NCI-H446 (cell line): ENCODE data around the gene SCN4A.
"Not testable (repeated sequence)": the region's sequence is repeated elsewhere in the genome, so short reads cannot be mapped to it uniquely, and the experiment has no call there.

ENCODE experiments used
- DNase-seq, 2 experiments: peaks; one replicate each; lab custom pipeline; 2025; lab: John Stamatoyannopoulos, UW

SCN4A gene

GRCh38 chr17:63916566-63917185 is 56.0 kb downstream of the SCN4A start:
- no peak for DNase-seq

DNA sequence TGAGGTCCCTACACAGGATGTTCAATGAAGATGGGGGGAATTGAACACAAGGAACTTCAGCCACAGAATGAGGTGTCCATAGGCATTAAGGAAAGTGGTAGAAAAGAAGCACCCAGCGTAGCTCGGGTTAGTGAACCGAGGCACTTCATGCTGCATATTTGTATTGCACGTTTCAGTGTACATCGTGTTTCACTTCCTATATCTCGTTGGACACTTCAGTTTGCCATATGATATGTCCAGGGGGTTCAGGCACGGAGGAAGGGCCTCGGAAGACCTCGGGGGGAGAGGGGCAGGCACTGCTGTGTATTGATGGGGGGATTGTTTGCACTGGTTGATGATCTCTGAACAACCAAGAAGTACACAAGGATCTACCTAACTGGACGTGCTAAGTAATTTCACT is 57.0 kb downstream of the SCN4A start:
- DNase-seq = not testable (repeated sequence)

GRCh38 chr17:63914471-63914870 is 58.2 kb downstream of the SCN4A start:
- no peak for DNase-seq

GRCh38 chr17:63911657-63912100 is 61.0 kb downstream of the SCN4A start:
- peak in 1 of 2 experiments; percentile 7 for DNase-seq

GRCh38 chr17:63911041-63911635 is 61.6 kb downstream of the SCN4A start, which contains the start of gene CSHL1:
Gene CSHL1 (minus strand): TSS chr17:63911258. CDS start chr17:63911196, 62 bp downstream.
- DNase-seq = no peak

DNA sequence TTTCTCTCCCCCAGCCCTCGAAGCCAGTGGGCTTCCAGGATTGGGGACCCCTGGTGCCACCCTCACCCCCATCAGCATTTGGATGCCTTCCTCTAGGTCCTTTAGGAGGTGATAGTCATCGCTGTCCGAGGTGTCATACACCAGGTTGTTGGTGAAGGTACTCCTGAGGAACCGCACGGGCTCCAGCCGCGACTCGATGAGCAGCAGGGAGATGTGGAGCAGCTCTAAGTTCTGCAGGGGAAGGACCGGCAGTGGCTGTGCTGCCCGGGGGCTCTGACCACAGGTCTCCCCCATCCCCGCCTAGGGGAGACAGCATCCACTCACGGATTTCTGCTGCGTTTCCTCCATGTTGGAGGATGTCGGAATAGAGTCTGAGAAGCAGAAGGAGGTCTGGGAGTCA is 62.6 kb downstream of the SCN4A start:
- no peak for DNase-seq

GRCh38 chr17:63909586-63909985 is 63.1 kb downstream of the SCN4A start:
- not testable (repeated sequence) for DNase-seq

GRCh38 chr17:63907161-63907778 is 65.4 kb downstream of the SCN4A start:
- peak in 1 of 2 experiments; percentile 21 for DNase-seq

DNA sequence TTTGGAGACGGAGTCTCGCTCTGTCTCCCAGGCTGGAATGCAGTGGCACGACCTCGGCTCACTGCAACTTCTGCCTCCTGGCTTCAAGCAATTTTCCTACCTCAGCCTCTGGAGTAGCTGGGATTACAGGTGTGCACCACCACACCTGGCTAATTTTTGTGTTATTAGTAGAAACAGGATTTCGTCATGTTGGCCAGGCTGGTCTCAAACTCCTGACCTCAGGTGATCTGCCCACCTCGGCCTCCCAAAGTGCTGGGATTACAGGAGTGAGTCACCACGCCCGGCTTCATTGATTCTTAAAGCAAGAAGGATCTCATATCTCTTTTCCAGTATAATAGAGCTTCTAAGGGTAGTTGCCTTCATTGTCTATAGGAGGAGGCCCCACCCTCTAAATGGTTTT is 67.9 kb downstream of the SCN4A start:
- not testable (repeated sequence) for DNase-seq

DNA sequence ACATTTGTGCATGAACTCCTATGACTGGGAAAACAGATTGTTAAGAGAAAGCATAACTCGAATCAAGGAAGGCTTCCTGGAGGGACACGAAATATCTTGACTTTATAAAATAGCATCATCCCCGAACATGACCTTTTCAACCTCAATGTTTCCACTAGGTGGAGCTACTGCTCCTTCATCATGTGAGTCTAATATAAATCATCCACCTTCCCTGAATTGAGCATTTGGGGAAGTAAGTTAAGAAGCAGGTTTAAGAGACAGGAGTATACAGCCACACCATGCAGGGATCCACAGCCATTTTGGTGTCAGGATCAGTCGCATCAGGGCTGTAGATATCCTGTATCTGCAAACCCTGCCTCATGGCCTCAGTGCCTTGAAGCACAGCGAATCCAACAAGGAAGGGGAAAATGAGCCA is 68.9 kb downstream of the SCN4A start:
- not testable (repeated sequence) for DNase-seq

- peak in 1 of 2 experiments; percentile 20 for DNase-seq
Measured at GRCh38 chr17:63901971-63902370, 70.7 kb downstream of the SCN4A start.

- not testable (repeated sequence) for DNase-seq
Measured at GRCh38 chr17:63898899-63899798, 73.6 kb downstream of the SCN4A start.

- not testable (repeated sequence) for DNase-seq
Measured at GRCh38 chr17:63896524-63897354, 76.0 kb downstream of the SCN4A start, which contains the start of gene CSH1. Gene CSH1 (minus strand): TSS chr17:63896574. CDS start chr17:63896511, 63 bp downstream.

- not testable (repeated sequence) for DNase-seq
Measured at GRCh38 chr17:63894821-63895220, 77.9 kb downstream of the SCN4A start.

GRCh38 chr17:63894021-63894420 is 78.7 kb downstream of the SCN4A start:
- DNase-seq = not testable (repeated sequence)

GRCh38 chr17:63892316-63893037 is 80.2 kb downstream of the SCN4A start:
- DNase-seq = not testable (repeated sequence)

DNA sequence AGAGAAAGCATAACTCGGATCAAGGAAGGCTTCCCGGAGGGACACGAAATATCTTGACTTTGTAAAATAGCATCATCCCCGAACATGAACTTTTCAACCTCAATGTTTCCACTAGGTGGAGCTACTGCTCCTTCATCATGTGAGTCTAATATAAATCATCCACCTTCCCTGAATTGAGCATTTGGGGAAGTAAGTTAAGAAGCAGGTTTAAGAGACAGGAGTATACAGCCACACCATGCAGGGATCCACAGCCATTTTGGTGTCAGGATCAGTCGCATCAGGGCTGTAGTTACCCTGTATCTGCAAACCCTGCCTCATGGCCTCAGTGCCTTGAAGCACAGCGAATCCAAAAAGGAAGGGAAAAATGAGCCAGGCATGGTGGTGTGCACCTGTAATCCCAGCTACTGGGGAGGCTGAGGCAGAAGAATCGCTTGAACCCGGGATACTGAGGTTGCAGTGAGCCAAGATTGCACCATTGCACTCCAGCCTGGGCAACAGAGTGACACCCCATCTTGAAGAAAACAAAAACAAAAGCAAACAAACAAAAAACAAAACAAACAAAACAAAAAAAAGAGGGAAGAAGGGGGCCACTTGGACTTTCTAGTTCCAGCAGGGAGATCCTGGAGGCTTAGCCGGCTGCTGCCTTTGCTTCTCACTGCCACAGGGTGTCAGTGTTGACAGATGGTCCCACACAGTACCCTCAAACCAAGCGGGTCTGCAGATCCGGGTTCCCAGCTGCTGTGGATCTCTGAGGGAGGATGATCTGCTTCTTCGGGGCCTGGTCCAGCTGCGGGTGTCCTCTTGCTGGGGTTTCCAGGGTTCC is 83.5 kb downstream of the SCN4A start:
- peak in 1 of 2 experiments; percentile 40 for DNase-seq
